Coronary artery (tissue), 2 donors: ENCODE results near the gene ZNF783.

Source experiments
- DNase-seq: peaks from one replicate; pipeline ENCODE4 v3.0.0-alpha.2; 2017; ENCODE audit warnings: low spot score
- H3K27ac ChIP-seq, 2 donors: fragments of 200-600 bp; sonication (generic); one replicate each; pipeline ENCODE4 v1.5.1; 2016 to 2019
- H3K4me3 ChIP-seq: fragments of 200-600 bp; sonication (generic); 2 replicates; pipeline ENCODE4 v1.5.1; 2016; ENCODE audit warnings: mild to moderate bottlenecking, moderate library complexity
- TF ChIP-seq, protein P1 (sequence below): fragments of 200-600 bp; sonication (generic); IDR thresholded peaks from one replicate; pipeline ENCODE4 v1.5.1; 2019; ENCODE audit warnings: antibody characterized with exemption

ZNF783 gene

DNA sequence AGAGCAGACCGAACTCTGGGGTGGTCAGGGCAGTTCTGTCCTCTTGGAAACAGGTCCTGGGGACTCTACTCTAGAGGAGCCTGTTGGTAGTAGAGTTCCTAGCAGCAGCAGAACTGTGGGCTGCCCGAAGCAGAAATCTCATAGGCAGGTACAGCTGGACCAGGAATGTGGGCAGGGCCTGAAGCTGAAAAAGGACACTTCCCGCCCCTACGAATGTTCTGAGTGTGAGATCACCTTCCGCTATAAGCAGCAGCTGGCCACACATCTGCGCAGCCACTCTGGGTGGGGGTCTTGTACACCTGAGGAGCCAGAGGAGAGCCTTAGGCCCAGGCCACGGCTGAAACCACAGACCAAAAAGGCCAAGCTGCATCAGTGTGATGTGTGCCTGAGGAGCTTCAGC, 8.3 kb upstream of the ZNF783 start:
- H3K27ac ChIP-seq = no peak overlapping the region
- TF ChIP-seq, protein P1, sequence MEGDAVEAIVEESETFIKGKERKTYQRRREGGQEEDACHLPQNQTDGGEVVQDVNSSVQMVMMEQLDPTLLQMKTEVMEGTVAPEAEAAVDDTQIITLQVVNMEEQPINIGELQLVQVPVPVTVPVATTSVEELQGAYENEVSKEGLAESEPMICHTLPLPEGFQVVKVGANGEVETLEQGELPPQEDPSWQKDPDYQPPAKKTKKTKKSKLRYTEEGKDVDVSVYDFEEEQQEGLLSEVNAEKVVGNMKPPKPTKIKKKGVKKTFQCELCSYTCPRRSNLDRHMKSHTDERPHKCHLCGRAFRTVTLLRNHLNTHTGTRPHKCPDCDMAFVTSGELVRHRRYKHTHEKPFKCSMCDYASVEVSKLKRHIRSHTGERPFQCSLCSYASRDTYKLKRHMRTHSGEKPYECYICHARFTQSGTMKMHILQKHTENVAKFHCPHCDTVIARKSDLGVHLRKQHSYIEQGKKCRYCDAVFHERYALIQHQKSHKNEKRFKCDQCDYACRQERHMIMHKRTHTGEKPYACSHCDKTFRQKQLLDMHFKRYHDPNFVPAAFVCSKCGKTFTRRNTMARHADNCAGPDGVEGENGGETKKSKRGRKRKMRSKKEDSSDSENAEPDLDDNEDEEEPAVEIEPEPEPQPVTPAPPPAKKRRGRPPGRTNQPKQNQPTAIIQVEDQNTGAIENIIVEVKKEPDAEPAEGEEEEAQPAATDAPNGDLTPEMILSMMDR = no peak

DNA sequence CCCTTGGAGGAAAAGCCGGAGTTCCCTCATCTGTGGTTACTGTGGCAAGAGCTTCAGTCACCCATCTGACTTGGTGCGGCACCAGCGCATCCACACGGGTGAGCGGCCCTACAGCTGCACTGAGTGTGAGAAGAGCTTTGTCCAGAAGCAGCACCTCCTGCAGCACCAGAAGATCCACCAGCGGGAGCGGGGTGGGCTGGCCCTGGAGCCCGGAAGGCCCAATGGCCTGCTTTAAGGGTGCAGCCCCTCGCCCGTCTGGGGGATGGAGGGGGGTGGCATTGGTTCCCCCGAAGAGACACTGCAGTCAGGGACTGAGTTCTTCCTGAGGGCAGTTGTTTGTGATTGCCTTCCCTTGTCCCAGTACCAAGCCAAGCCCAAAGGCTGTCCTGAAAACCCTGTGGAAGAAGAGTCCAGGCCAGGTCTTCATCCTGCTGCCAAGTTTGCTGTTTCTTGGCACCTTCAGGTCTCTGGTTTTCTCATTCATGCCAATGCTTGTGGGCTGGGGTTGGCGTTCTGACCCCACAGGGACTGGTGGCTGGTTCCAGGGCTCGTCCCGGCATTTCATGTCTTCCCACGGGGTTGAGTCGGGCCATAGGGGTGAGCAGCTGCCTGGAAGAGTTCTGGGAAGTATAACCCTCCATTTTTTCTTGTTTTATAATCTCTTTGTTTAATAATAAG, 7.7 kb upstream of the ZNF783 start:
- Histone ChIP-seq H3K27ac (no peak overlapping the region), H3K4me3 (no peak overlapping the region)
- TF ChIP-seq, protein P1 = no peak
- DNase-seq = no peak

More for the DNA sequence above, 8.3 kb upstream of the ZNF783 start:
- DNase-seq = no peak
- H3K4me3 ChIP-seq = no peak overlapping the region

- DNase-seq = no peak
- no peak overlapping the region for H3K4me3 ChIP-seq
- H3K27ac ChIP-seq = no peak overlapping the region
- TF ChIP-seq, protein P1 = no peak
These were observed 6.8 kb upstream of the ZNF783 start for GRCh38 chr7:149255174-149255573.

DNA sequence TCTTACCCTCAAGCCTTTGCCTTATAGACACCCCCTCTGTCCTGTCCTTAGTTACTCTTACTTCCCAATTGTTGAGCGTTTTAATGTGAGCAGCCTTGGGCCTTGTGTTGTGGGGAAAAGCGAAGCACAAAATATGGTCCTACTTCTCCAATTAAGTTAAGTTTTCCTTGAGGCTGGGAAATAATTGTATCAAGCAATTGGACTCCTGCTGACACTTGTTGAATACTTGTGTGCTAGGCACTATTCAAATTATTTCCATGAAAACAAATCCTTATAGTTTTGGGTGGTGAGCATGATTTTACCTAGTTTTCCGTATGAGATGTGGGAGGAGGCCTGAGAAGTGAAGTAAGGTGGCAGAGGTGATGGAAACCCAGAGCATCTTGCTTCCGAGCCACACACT, 5.4 kb upstream of the ZNF783 start:
- H3K27ac ChIP-seq = no peak overlapping the region
- no peak overlapping the region for H3K4me3 ChIP-seq
- DNase-seq = no peak
- TF ChIP-seq, protein P1 = no peak

GRCh38 chr7:149257146-149257545, 4.8 kb upstream of the ZNF783 start:
- H3K27ac ChIP-seq = no peak overlapping the region
- DNase-seq = no peak
- H3K4me3 ChIP-seq = no peak overlapping the region
- TF ChIP-seq, protein P1 = no peak

DNA sequence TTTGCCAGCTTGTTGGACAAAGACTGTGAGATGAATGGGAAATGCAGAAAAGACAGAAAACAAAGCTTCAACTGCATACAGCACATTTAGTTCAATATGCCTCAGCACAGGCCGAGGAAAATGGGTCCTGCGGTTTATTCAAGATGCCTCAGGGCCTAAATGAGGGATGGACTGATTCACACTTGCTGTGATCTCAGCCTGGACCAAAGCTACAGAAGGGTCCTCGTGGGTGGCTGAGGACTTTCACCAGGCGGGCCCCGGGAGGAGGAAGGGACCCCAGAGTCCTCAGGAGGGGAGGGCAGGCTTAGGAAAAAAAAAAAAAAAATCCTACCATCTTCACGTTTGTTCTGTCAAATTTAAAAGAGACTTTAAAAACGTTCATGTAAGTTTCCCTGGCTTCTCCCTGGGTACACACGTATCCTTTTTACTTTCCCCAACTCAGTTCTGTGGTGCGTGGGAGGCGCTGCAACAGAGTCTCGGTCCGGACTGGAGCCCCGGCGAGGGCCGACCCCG, 624 bp upstream of the ZNF783 start:
- Histone ChIP-seq H3K27ac (peak overlapping the region; percentile 91 to 97), H3K4me3 (peak overlapping the region; percentile 87)
- TF ChIP-seq, protein P1 = no peak
- DNase-seq = no peak

- no peak for DNase-seq
- TF ChIP-seq, protein P1 = no peak
- H3K4me3 ChIP-seq = no peak overlapping the region
- no peak overlapping the region for H3K27ac ChIP-seq
These were observed 4.5 kb downstream of the ZNF783 start for GRCh38 chr7:149266451-149266850.
